ENCODE results near the gene ARV1. TPM values are rescaled to one million over a fixed set of nuclear protein-coding genes. Genes with fewer than 3 reads are reported as not detected.

Gene ARV1
- polyA plus RNA-seq, 2 of the 4 experiments (the other 2 are of a cell fraction) = 31.2 to 50.0 TPM

- ChIA-PET CTCF (no interaction called here), POLR2A (no interaction called here)
- WGBS (ENCODE audit: missing lambda C conversion rate) = 92% methylated on average over 6 of the region's 6 CpGs
These were observed 50.9 kb downstream of the ARV1 start for GRCh38 chr1:231029841-231030240.

GRCh38 chr1:231032963-231033362 is 54.1 kb downstream of the ARV1 start:
- Histone ChIP-seq H3K4me1 (no peaks in the 10 kb centered on the region), H3K4me3 (no peak overlapping the region), H3K9me3 (no peaks in the 10 kb centered on the region), H3K4me2 (no peak overlapping the region), H3K27ac (no peak overlapping the region)
- DNase-seq (ENCODE audit: low read depth in 1 of 2, low spot score in 1 of 2) = no peak
- TF ChIP-seq ATOH8 (CRISPR knock-in tag; IDR thresholded peaks at IDR 0.05; ENCODE audit: low read depth) = no peak
- TF ChIP-seq ESRRA (IDR thresholded peaks at IDR 0.05; ENCODE audit: borderline replicate concordance, low read length) = no peak
- no peak for TF ChIP-seq CTCF (IDR thresholded peaks at IDR 0.05)
- no peak for TF ChIP-seq CBX2 (IDR thresholded peaks at IDR 0.05; ENCODE audit: borderline replicate concordance, low read depth)
- no peak for TF ChIP-seq RAD21 (conservative IDR thresholded peaks at IDR 0.05 in 1 of 2, IDR thresholded peaks at IDR 0.05 in 1 of 2)
- no peak for TF ChIP-seq USF2 (IDR thresholded peaks at IDR 0.05)
- TF ChIP-seq NPAS2 (CRISPR knock-in tag; IDR thresholded peaks at IDR 0.05; ENCODE audit: borderline replicate concordance) = no peak
- no peak for TF ChIP-seq HDAC2 (IDR thresholded peaks at IDR 0.05)
- TF ChIP-seq FOSB (CRISPR knock-in tag; IDR thresholded peaks at IDR 0.05) = no peak
- no peak for TF ChIP-seq PHF8 (IDR thresholded peaks at IDR 0.05; ENCODE audit: borderline replicate concordance, low read depth)
- no peak for TF ChIP-seq SMC3 (IDR thresholded peaks at IDR 0.05)
- TF ChIP-seq ZC3H11A (IDR thresholded peaks at IDR 0.05) = no peak
- no peak for TF ChIP-seq RFX5 (IDR thresholded peaks at IDR 0.05)
- ChIA-PET POLR2A (no interaction called here), CTCF (interaction anchor here (1.2 to 1.3 kb wide), 2 partner anchors 12 to 54 kb away, joined by 3 to 4 read pairs; partner anchors contain the start of genes ARV1 and TTC13)
- ATAC-seq = no peak
- WGBS (ENCODE audit: missing lambda C conversion rate) = 69% methylated on average over 7 of the region's 7 CpGs
- no peak for FAIRE-seq

More at GRCh38 chr1:231029841-231030240, 50.9 kb downstream of the ARV1 start:
- TF ChIP-seq ZNF302 (CRISPR knock-in tag; IDR thresholded peaks at IDR 0.05) (no peak), SMC3 (IDR thresholded peaks at IDR 0.05) (no peak)
- DNase-seq (ENCODE audit: low read depth in 1 of 2, low spot score in 1 of 2) (no peak), FAIRE-seq (no peak), ATAC-seq (no peak)
- Histone ChIP-seq H3K4me1 (no peaks in the 10 kb centered on the region), H3K27ac (no peak overlapping the region), H3K4me2 (no peak overlapping the region), H3K4me3 (no peak overlapping the region), H3K9me3 (no peaks in the 10 kb centered on the region)

- 71% methylated on average over 1 of the region's 1 CpG for WGBS (ENCODE audit: missing lambda C conversion rate)
These were observed 56.9 kb downstream of the ARV1 start for GRCh38 chr1:231035799-231036198.

GRCh38 chr1:231036416-231036815 is 57.5 kb downstream of the ARV1 start:
- POLR2A ChIA-PET = no interaction called here
- H3K9me3 ChIP-seq = no peaks in the 10 kb centered on the region
- DNase-seq (ENCODE audit: low read depth in 1 of 2, low spot score in 1 of 2) = no peak
- FAIRE-seq = no peak
- H3K4me3 ChIP-seq = no peak overlapping the region
- CTCF ChIA-PET = no interaction called here
- TF ChIP-seq GATA3 (IDR thresholded peaks at IDR 0.05; ENCODE audit: borderline replicate concordance) (no peak), FOXS1 (CRISPR knock-in tag; IDR thresholded peaks at IDR 0.05) (no peak), BHLHE40 (IDR thresholded peaks at IDR 0.05; ENCODE audit: low read depth, low read length) (no peak), ATOH8 (CRISPR knock-in tag; IDR thresholded peaks at IDR 0.05; ENCODE audit: low read depth) (no peak), ZNF302 (CRISPR knock-in tag; IDR thresholded peaks at IDR 0.05) (no peak), CBX8 (IDR thresholded peaks at IDR 0.05) (no peak), CEBPB (IDR thresholded peaks at IDR 0.05) (no peak), FOSB (CRISPR knock-in tag; IDR thresholded peaks at IDR 0.05) (no peak), USF2 (IDR thresholded peaks at IDR 0.05) (no peak), TP53 (CRISPR knock-in tag; IDR thresholded peaks at IDR 0.05) (no peak), EHF (CRISPR knock-in tag; IDR thresholded peaks at IDR 0.05) (no peak)
- H3K4me1 ChIP-seq = peaks cover 14% of the 10 kb centered on the region
- WGBS (ENCODE audit: missing lambda C conversion rate) = 95% methylated on average over 5 of the region's 5 CpGs
- H3K27ac ChIP-seq = no peak overlapping the region
- no peak for ATAC-seq
- H3K4me2 ChIP-seq = no peak overlapping the region

More at GRCh38 chr1:231035799-231036198, 56.9 kb downstream of the ARV1 start:
- no peak overlapping the region for H3K27ac ChIP-seq
- H3K4me2 ChIP-seq = no peak overlapping the region
- ChIA-PET CTCF (no interaction called here), POLR2A (no interaction called here)
- peaks cover 11% of the 10 kb centered on the region for H3K4me1 ChIP-seq
- no peaks in the 10 kb centered on the region for H3K9me3 ChIP-seq
- H3K4me3 ChIP-seq = no peak overlapping the region
- FAIRE-seq (no peak), DNase-seq (ENCODE audit: low read depth in 1 of 2, low spot score in 1 of 2) (no peak), ATAC-seq (no peak)
- TF ChIP-seq HOXB13 (CRISPR knock-in tag; IDR thresholded peaks at IDR 0.05; ENCODE audit: low read depth) (no peak), HOXB5 (CRISPR knock-in tag; IDR thresholded peaks at IDR 0.05) (no peak), ZNF302 (CRISPR knock-in tag; IDR thresholded peaks at IDR 0.05) (no peak)

Data from A549 (cell line).